ENCODE data around the gene DOCK2. TPM values are rescaled to one million over a fixed set of nuclear protein-coding genes. Genes with fewer than 3 reads are reported as not detected.

DOCK2 gene
- total RNA-seq, 1 experiment from 2014 or later: 0.26 TPM

- Histone ChIP-seq H3K4me3 (ENCODE audit: low read length) (no peak overlapping the region), H3K36me3 (ENCODE audit: low read depth, low read length) (no peaks in the 10 kb centered on the region), H3F3A (ENCODE audit: low read length, unreplicated experiment) (no peaks in the 10 kb centered on the region), H3K9me3 (ENCODE audit: low read length) (no peaks in the 10 kb centered on the region), H3K9ac (ENCODE audit: low read length) (no peak overlapping the region), H4K20me1 (ENCODE audit: low read length) (no peaks in the 10 kb centered on the region), H2AFZ (ENCODE audit: low read length) (no peak overlapping the region), H3K9me2 (replicated peaks; ENCODE audit: low read length) (no peaks in the 10 kb centered on the region), H3K4me1 (ENCODE audit: insufficient read depth, low read length) (peaks cover 4% of the 10 kb centered on the region; the same call in 1 of the 2 replicates), H3K27ac (ENCODE audit: low read length) (no peak overlapping the region), H3K27me3 (ENCODE audit: low read length) (no peaks in the 10 kb centered on the region), H3K79me2 (ENCODE audit: low read length) (no peaks in the 10 kb centered on the region), H3K4me2 (ENCODE audit: low read length) (no peak overlapping the region)
- CTCF ChIA-PET: no interaction called here
- ATAC-seq (no peak), DNase-seq (no peak)
- intact Hi-C loops (cut with micrococcal nuclease): loop anchor here (5.0 to 10.0 kb wide), 2 partner anchors 160 to 212 kb away; no protein-coding TSS in a partner anchor
- BruUV-seq (replicated peaks): no TSS peak
- POLR2A ChIA-PET (ENCODE audit: unreplicated experiment): no interaction called here
- no peak for TF ChIP-seq EZH2 (IDR thresholded peaks at IDR 0.05; ENCODE audit: low read length, unreplicated experiment)
- TF ChIP-seq EZH2phosphoT487 (IDR thresholded peaks at IDR 0.05; ENCODE audit: borderline replicate concordance, low read length): no peak
- TF ChIP-seq CTCF (conservative IDR thresholded peaks at IDR 0.05; ENCODE audit: low read depth, low read length): no peak
Observed at GRCh38 chr5:169914766-169915165, 277.7 kb downstream of the DOCK2 start.

DNA sequence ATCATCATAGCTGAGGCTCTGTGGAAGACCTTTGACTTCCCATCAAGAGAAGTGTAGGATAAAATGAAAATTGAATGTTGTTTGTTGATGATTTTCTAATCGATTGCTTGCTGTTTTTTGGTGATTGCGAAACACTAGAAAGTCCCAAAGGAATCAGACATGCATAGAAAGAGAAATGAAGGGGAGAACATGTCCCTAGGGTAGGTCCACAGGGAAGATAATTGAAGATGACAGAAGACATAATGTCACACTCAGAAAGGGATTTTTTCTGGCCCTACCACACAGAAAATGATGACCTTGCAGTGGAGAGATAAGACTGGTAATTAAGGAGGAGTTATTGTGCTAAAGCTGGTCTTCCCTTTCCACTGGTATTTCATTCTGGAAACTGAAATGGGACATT, 280.4 kb downstream of the DOCK2 start:
- Histone ChIP-seq H4K20me1 (ENCODE audit: low read length) (no peaks in the 10 kb centered on the region), H3K4me3 (ENCODE audit: low read length) (no peak overlapping the region), H3F3A (ENCODE audit: low read length, unreplicated experiment) (no peaks in the 10 kb centered on the region), H2AFZ (ENCODE audit: low read length) (no peak overlapping the region), H3K36me3 (ENCODE audit: low read depth, low read length) (no peaks in the 10 kb centered on the region), H3K9ac (ENCODE audit: low read length) (no peak overlapping the region), H3K4me1 (ENCODE audit: insufficient read depth, low read length) (peaks cover 14% of the 10 kb centered on the region), H3K79me2 (ENCODE audit: low read length) (no peaks in the 10 kb centered on the region), H3K9me2 (replicated peaks; ENCODE audit: low read length) (no peaks in the 10 kb centered on the region), H3K27ac (ENCODE audit: low read length) (no peak overlapping the region), H3K4me2 (ENCODE audit: low read length) (no peak overlapping the region), H3K27me3 (ENCODE audit: low read length) (no peaks in the 10 kb centered on the region), H3K9me3 (ENCODE audit: low read length) (no peaks in the 10 kb centered on the region)
- ChIA-PET POLR2A (ENCODE audit: unreplicated experiment) (no interaction called here), CTCF (no interaction called here)
- TF ChIP-seq CTCF (conservative IDR thresholded peaks at IDR 0.05; ENCODE audit: low read depth, low read length) (no peak), EZH2 (IDR thresholded peaks at IDR 0.05; ENCODE audit: low read length, unreplicated experiment) (no peak), EZH2phosphoT487 (IDR thresholded peaks at IDR 0.05; ENCODE audit: borderline replicate concordance, low read length) (no peak)
- intact Hi-C loops (cut with micrococcal nuclease): loop anchor here (10.0 kb wide), 1 partner anchor 157 kb away; no protein-coding TSS in a partner anchor
- no peak for ATAC-seq
- BruUV-seq (replicated peaks): no TSS peak
- DNase-seq: no peak

DNA sequence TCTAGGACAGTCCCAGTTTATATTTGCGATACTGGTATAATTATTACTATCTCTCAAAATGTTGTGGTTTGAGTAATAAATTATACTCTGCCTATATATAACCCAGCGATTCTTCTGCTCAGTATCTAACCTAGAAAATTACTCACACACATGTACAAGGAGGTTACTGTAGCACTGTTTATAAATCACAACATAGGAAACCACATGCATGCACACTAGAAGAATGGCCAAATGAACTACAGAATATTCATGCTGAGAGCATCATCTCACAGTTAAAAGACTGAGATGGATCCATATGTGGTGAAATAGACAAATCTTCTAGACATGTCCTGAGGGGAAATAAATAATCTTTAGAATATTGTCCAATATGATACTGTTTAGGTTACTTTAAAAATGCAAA, 281.2 kb downstream of the DOCK2 start:
- Histone ChIP-seq H3K4me2 (ENCODE audit: low read length) (no peak overlapping the region), H3K9ac (ENCODE audit: low read length) (no peak overlapping the region), H3F3A (ENCODE audit: low read length, unreplicated experiment) (no peaks in the 10 kb centered on the region), H3K4me3 (ENCODE audit: low read length) (no peak overlapping the region), H3K4me1 (ENCODE audit: insufficient read depth, low read length) (peaks cover 21% of the 10 kb centered on the region), H3K27me3 (ENCODE audit: low read length) (no peaks in the 10 kb centered on the region), H3K9me3 (ENCODE audit: low read length) (no peaks in the 10 kb centered on the region), H3K79me2 (ENCODE audit: low read length) (no peaks in the 10 kb centered on the region), H3K9me2 (replicated peaks; ENCODE audit: low read length) (no peaks in the 10 kb centered on the region), H2AFZ (ENCODE audit: low read length) (no peak overlapping the region), H4K20me1 (ENCODE audit: low read length) (no peaks in the 10 kb centered on the region), H3K27ac (ENCODE audit: low read length) (no peak overlapping the region), H3K36me3 (ENCODE audit: low read depth, low read length) (no peaks in the 10 kb centered on the region)
- no TSS peak for BruUV-seq (replicated peaks)
- ATAC-seq (no peak), DNase-seq (no peak)
- POLR2A ChIA-PET (ENCODE audit: unreplicated experiment): no interaction called here
- no peak for TF ChIP-seq EZH2phosphoT487 (IDR thresholded peaks at IDR 0.05; ENCODE audit: borderline replicate concordance, low read length)
- TF ChIP-seq CTCF (conservative IDR thresholded peaks at IDR 0.05; ENCODE audit: low read depth, low read length): no peak
- no peak for TF ChIP-seq EZH2 (IDR thresholded peaks at IDR 0.05; ENCODE audit: low read length, unreplicated experiment)
- CTCF ChIA-PET: no interaction called here
- intact Hi-C loops (cut with micrococcal nuclease): loop anchor here (10.0 kb wide), 1 partner anchor 157 kb away; no protein-coding TSS in a partner anchor

All from PC-3 (cell line).